DOHH2 (cell line): ENCODE results near the gene EIF2B4.

Experiments
- H3F3A ChIP-seq: fragments of 200-600 bp; sonication (generic), shearing (Covaris generic); 2 replicates; pipeline ENCODE4 v1.6.0; 2016; ENCODE audit warnings: antibody characterized with exemption, mild to moderate bottlenecking; ENCODE audit not compliant: control insufficient read depth, insufficient read depth
- H3K27ac ChIP-seq: fragments of 200-600 bp; sonication (generic); 2 replicates; pipeline ENCODE4 v1.5.1; 2014; ENCODE audit warnings: low read depth, mild to moderate bottlenecking, low read length, moderate library complexity
- H3K27me3 ChIP-seq: fragments of 200-600 bp; sonication (generic); 2 replicates; pipeline ENCODE4 v1.6.1; 2014; ENCODE audit warnings: mild to moderate bottlenecking, low read length, mixed read lengths; ENCODE audit not compliant: control insufficient read depth
- H3K36me3 ChIP-seq: fragments of 200-600 bp; sonication (generic); 2 replicates; pipeline ENCODE4 v1.6.1; 2014; ENCODE audit warnings: mild to moderate bottlenecking, low read length, moderate library complexity, mixed read lengths; ENCODE audit not compliant: control insufficient read depth
- H3K4me1 ChIP-seq: fragments of 200-600 bp; sonication (generic); 2 replicates; pipeline ENCODE4 v1.6.1; 2014; ENCODE audit warnings: mild to moderate bottlenecking, low read length, mixed read lengths; ENCODE audit not compliant: control insufficient read depth
- H3K4me2 ChIP-seq: fragments of 200-600 bp; sonication (generic); 2 replicates; pipeline ENCODE4 v1.6.0; 2014; ENCODE audit warnings: mild to moderate bottlenecking, low read length, moderate library complexity
- H3K4me3 ChIP-seq: fragments of 200-600 bp; sonication (generic); 2 replicates; pipeline ENCODE4 v1.5.1; 2014; ENCODE audit warnings: mild to moderate bottlenecking, low read length, mixed read lengths
- H3K79me2 ChIP-seq: fragments of 200-600 bp; sonication (generic); 2 replicates; pipeline ENCODE4 v1.6.1; 2014; ENCODE audit warnings: mild to moderate bottlenecking, low read length, mixed read lengths; ENCODE audit not compliant: control insufficient read depth
- H3K9me2 ChIP-seq: fragments of 200-600 bp; sonication (generic); replicated peaks from 2 replicates; pipeline ENCODE4 v1.6.1; 2014; ENCODE audit warnings: mild to moderate bottlenecking, low read length, mixed read lengths; ENCODE audit not compliant: control insufficient read depth
- H3K9me3 ChIP-seq: fragments of 200-600 bp; sonication (generic); 2 replicates; pipeline ENCODE4 v1.6.1; 2014; ENCODE audit warnings: antibody characterized with exemption, low read length, mixed read lengths; ENCODE audit not compliant: control insufficient read depth, insufficient read depth
- H4K20me1 ChIP-seq: fragments of 200-600 bp; sonication (generic); 2 replicates; pipeline ENCODE4 v1.6.0; 2014; ENCODE audit warnings: low read depth, mild to moderate bottlenecking, antibody characterized with exemption, low read length, moderate library complexity; ENCODE audit not compliant: control insufficient read depth, insufficient read depth
- CTCF ChIP-seq: fragments of 200-600 bp; sonication (generic); IDR thresholded peaks from one replicate; pipeline ENCODE4 v1.5.1; 2014; ENCODE audit warnings: antibody characterized with exemption, mild to moderate bottlenecking, low read depth, low read length; ENCODE audit not compliant: poor library complexity, severe bottlenecking
- EZH2phosphoT487 ChIP-seq: fragments of 200-600 bp; sonication (generic); IDR thresholded peaks from 2 replicates; pipeline ENCODE4 v1.6.1; 2017; ENCODE audit warnings: borderline replicate concordance, mild to moderate bottlenecking, antibody characterized with exemption, low read length, moderate library complexity, mixed read lengths

EIF2B4 gene

GRCh38 chr2:27390822-27391679 is 20.9 kb upstream of the EIF2B4 start:
- Histone ChIP-seq H3K4me1 (no peaks in the 10 kb centered on the region), H3K9me3 (no peaks in the 10 kb centered on the region), H3K9me2 (no peaks in the 10 kb centered on the region), H3F3A (no peaks in the 10 kb centered on the region; the same call in 1 of the 2 replicates), H4K20me1 (peaks cover 12% of the 10 kb centered on the region; the same call in 1 of the 2 replicates), H3K4me2 (no peak overlapping the region), H3K27ac (no peak overlapping the region), H3K36me3 (peaks cover 50% of the 10 kb centered on the region), H3K27me3 (no peaks in the 10 kb centered on the region), H3K4me3 (no peak overlapping the region), H3K79me2 (peaks cover 90% of the 10 kb centered on the region)
- TF ChIP-seq CTCF (no peak), EZH2phosphoT487 (no peak)

- Histone ChIP-seq H3K4me2 (no peak overlapping the region), H3K79me2 (peaks cover 9% of the 10 kb centered on the region)
These were observed 11.5 kb upstream of the EIF2B4 start for GRCh38 chr2:27381577-27382181.

GRCh38 chr2:27380626-27381545 is 10.7 kb upstream of the EIF2B4 start, which contains the start of gene ZNF513:
ZNF513 (minus strand) TSS chr2:27380734; CDS start chr2:27380526, 208 bp downstream.
- no peak for TF ChIP-seq CTCF
- TF ChIP-seq EZH2phosphoT487 = no peak
- Histone ChIP-seq H3K9me2 (no peaks in the 10 kb centered on the region), H3K4me2 (peak within 1 kb of the TSS; percentile 86), H4K20me1 (no peaks in the 10 kb centered on the region), H3K4me1 (peaks cover 23% of the 10 kb centered on the region), H3K27ac (peak within 1 kb of the TSS; percentile 66), H3K27me3 (no peaks in the 10 kb centered on the region), H3K36me3 (peaks cover 86% of the 10 kb centered on the region), H3K4me3 (peak within 1 kb of the TSS; percentile 81), H3K79me2 (peaks cover 9% of the 10 kb centered on the region), H3F3A (peaks cover 28% of the 10 kb centered on the region), H3K9me3 (no peaks in the 10 kb centered on the region)

More at GRCh38 chr2:27381577-27382181, 11.5 kb upstream of the EIF2B4 start:
- Histone ChIP-seq H3F3A (peaks cover 28% of the 10 kb centered on the region), H3K27me3 (no peaks in the 10 kb centered on the region), H3K4me3 (no peak overlapping the region), H3K9me3 (no peaks in the 10 kb centered on the region), H3K36me3 (peaks cover 85% of the 10 kb centered on the region), H3K4me1 (peaks cover 23% of the 10 kb centered on the region), H3K27ac (peak overlapping the region; percentile 66), H3K9me2 (no peaks in the 10 kb centered on the region), H4K20me1 (no peaks in the 10 kb centered on the region)
- no peak for TF ChIP-seq CTCF
- TF ChIP-seq EZH2phosphoT487 = no peak
